Activated naive CD8-positive, alpha-beta T cell treated with anti-CD3 and anti-CD28 coated beads, Interleukin-2, amount 50 U/mL, for 24 hours (primary cell): ENCODE results near the gene WDR70.
A peak's percentile ranks its signal among the peaks of the same experiment; 100 is the strongest.
"Not testable (repeated sequence)": the region's sequence is repeated elsewhere in the genome, so short reads cannot be mapped to it uniquely, and the experiment has no call there.

ENCODE experiments used
- ATAC-seq: fragments of 150-1000 bp; cut with Tn5 transposase; one replicate; pipeline ENCODE4 v1.10.0; 2021
- DNase-seq: peaks from one replicate; pipeline ENCODE4 v3.0.0; 2021
- H3K27ac Mint-ChIP-seq: one replicate; pipeline ENCODE4 v1.8.0; 2021; ENCODE audit warnings: mild to moderate bottlenecking, mixed read lengths
- H3K27me3 Mint-ChIP-seq: one replicate; pipeline ENCODE4 v1.8.0; 2021; ENCODE audit warnings: mixed read lengths
- H3K36me3 Mint-ChIP-seq: one replicate; pipeline ENCODE4 v1.8.0; 2021; ENCODE audit warnings: low read depth, mixed read lengths
- H3K4me1 Mint-ChIP-seq: one replicate; pipeline ENCODE4 v1.8.0; 2021; ENCODE audit warnings: mixed read lengths
- H3K4me3 Mint-ChIP-seq: one replicate; pipeline ENCODE4 v1.8.0; 2021; ENCODE audit warnings: mild to moderate bottlenecking, moderate library complexity, mixed read lengths
- H3K9me3 Mint-ChIP-seq: one replicate; pipeline ENCODE4 v1.8.0; 2021; ENCODE audit warnings: mixed read lengths

Gene WDR70

GRCh38 chr5:37428044-37428443 is 48.9 kb downstream of the WDR70 start:
- no peak overlapping the region for H3K4me3 Mint-ChIP-seq
- ATAC-seq (no peak), DNase-seq (no peak)
- no peaks in the 10 kb centered on the region for H3K27me3 Mint-ChIP-seq
- H3K27ac Mint-ChIP-seq = no peak overlapping the region
- H3K9me3 Mint-ChIP-seq = no peaks in the 10 kb centered on the region
- no peaks in the 10 kb centered on the region for H3K4me1 Mint-ChIP-seq
- H3K36me3 Mint-ChIP-seq = peaks cover 10% of the 10 kb centered on the region

GRCh38 chr5:37435261-37435660 is 56.1 kb downstream of the WDR70 start:
- Mint-ChIP-seq H3K36me3 (peaks cover 12% of the 10 kb centered on the region), H3K27ac (no peak overlapping the region), H3K27me3 (no peaks in the 10 kb centered on the region), H3K9me3 (no peaks in the 10 kb centered on the region), H3K4me3 (no peak overlapping the region), H3K4me1 (peaks cover 8% of the 10 kb centered on the region)
- DNase-seq = no peak
- no peak for ATAC-seq

GRCh38 chr5:37436146-37436934 is 57.2 kb downstream of the WDR70 start:
- peaks cover 12% of the 10 kb centered on the region for H3K36me3 Mint-ChIP-seq
- no peak overlapping the region for H3K4me3 Mint-ChIP-seq
- DNase-seq (no peak), ATAC-seq (no peak)
- H3K27me3 Mint-ChIP-seq = no peaks in the 10 kb centered on the region
- peaks cover 8% of the 10 kb centered on the region for H3K4me1 Mint-ChIP-seq
- no peak overlapping the region for H3K27ac Mint-ChIP-seq
- no peaks in the 10 kb centered on the region for H3K9me3 Mint-ChIP-seq

- Mint-ChIP-seq H3K9me3 (no peaks in the 10 kb centered on the region), H3K4me3 (no peak overlapping the region), H3K36me3 (peaks cover 12% of the 10 kb centered on the region), H3K4me1 (peaks cover 8% of the 10 kb centered on the region), H3K27ac (no peak overlapping the region), H3K27me3 (no peaks in the 10 kb centered on the region)
- DNase-seq (no peak), ATAC-seq (no peak)
Measured at GRCh38 chr5:37437711-37438110, 58.6 kb downstream of the WDR70 start.

GRCh38 chr5:37445783-37446182 is 66.7 kb downstream of the WDR70 start:
- not testable (repeated sequence) for H3K4me3 Mint-ChIP-seq, DNase-seq, H3K27ac Mint-ChIP-seq, H3K9me3 Mint-ChIP-seq, ATAC-seq, H3K27me3 Mint-ChIP-seq, H3K4me1 Mint-ChIP-seq
- H3K36me3 Mint-ChIP-seq = peaks cover 45% of the 10 kb centered on the region

- peaks cover 3% of the 10 kb centered on the region for H3K4me1 Mint-ChIP-seq
- H3K27me3 Mint-ChIP-seq = no peaks in the 10 kb centered on the region
- peaks cover 12% of the 10 kb centered on the region for H3K9me3 Mint-ChIP-seq
- ATAC-seq (no peak), DNase-seq (no peak)
- no peak overlapping the region for H3K27ac Mint-ChIP-seq
- H3K36me3 Mint-ChIP-seq = peaks cover 68% of the 10 kb centered on the region
- H3K4me3 Mint-ChIP-seq = no peak overlapping the region
Measured at GRCh38 chr5:37448941-37449340, 69.8 kb downstream of the WDR70 start.

DNA sequence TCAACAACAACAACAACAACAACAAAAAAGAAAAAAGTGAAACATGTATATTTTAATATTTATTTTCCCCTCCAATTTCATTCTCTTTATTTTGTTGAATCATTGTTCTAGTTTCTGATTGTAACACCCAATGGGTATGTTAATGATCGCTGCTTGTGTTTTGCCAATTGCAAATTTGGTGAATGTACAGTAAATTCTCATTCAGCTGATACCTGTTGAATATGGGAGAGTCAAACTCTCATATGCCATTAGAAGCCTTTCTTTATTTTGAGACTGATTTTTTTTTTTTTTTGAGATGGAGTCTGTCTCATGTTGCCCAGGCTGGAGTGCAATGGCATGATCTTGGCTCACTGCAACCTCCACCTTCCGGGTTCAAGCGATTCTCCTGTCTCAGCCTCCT is 72.9 kb downstream of the WDR70 start:
- H3K4me3 Mint-ChIP-seq, ATAC-seq, H3K27ac Mint-ChIP-seq, DNase-seq, H3K27me3 Mint-ChIP-seq, H3K4me1 Mint-ChIP-seq: not testable (repeated sequence)
- H3K9me3 Mint-ChIP-seq = peaks cover 12% of the 10 kb centered on the region
- H3K36me3 Mint-ChIP-seq = peaks cover 50% of the 10 kb centered on the region

DNA sequence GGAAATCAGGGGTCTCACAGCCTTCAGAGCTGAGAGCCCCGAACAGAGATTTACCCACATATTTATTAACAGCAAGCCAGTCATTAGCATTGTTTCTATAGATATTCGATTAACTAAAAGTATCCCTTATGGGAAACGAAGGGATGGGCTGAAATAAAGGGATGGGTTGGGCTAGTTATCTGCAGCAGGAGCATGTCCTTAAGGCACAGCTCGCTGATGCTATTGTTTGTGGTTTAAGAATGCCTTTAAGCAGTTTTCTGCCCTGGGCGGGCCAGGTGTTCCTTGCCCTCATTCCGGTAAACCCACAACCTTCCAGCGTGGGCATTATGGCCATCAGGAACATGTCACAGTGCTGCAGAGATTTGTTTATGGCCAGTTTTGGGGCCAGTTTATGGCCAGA is 74.1 kb downstream of the WDR70 start:
- not testable (repeated sequence) for ATAC-seq, H3K27me3 Mint-ChIP-seq, DNase-seq, H3K27ac Mint-ChIP-seq, H3K4me1 Mint-ChIP-seq, H3K4me3 Mint-ChIP-seq
- Mint-ChIP-seq H3K36me3 (peaks cover 50% of the 10 kb centered on the region), H3K9me3 (peaks cover 12% of the 10 kb centered on the region)

GRCh38 chr5:37454402-37455055 is 75.4 kb downstream of the WDR70 start:
- H3K9me3 Mint-ChIP-seq = peaks cover 12% of the 10 kb centered on the region
- not testable (repeated sequence) for H3K27ac Mint-ChIP-seq, DNase-seq, H3K4me1 Mint-ChIP-seq, H3K4me3 Mint-ChIP-seq, H3K27me3 Mint-ChIP-seq
- peak; percentile 43 for ATAC-seq
- H3K36me3 Mint-ChIP-seq = peaks cover 43% of the 10 kb centered on the region

DNA sequence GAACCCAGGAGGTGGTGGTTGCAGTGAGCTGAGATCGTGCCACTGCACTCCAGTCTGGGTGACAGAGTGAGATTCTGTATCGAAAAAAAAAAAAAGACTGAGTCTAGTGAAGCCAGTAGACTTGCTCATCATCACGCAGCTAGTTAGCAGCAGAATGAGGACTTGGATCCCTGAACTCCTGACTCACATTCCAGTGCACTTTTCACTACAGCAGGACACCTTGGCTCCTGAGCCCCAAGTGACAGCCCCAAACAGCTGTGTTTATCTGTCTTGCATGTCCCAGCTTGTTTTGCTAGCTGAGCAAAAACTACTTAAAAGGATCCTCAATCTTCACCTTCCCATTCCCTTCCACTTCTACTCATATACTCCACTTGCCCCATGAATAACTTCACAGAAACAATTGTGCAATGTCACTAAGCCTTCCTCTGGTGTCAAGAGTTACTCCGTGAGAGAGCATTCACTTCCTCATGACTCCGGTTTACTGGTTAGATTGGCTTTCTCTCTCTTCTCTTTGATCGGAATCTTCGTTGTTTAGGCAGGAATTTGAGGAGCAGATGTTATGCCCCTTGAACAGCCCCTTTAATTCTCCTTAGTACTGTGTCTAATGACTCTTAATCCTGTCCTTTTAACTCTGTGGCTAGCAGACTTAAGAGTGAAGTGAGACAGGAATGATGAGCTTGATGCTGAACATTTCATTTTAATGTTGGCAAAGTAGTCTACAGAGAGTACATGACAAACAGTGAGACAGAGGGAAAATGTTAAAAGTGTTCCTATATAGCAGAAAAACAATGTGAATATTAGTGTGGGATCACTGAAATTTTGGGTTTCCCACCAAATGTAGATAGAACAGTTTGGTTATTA is 84.3 kb downstream of the WDR70 start:
- H3K4me3 Mint-ChIP-seq, H3K27ac Mint-ChIP-seq, ATAC-seq, H3K4me1 Mint-ChIP-seq, DNase-seq, H3K27me3 Mint-ChIP-seq, H3K9me3 Mint-ChIP-seq: not testable (repeated sequence)
- H3K36me3 Mint-ChIP-seq = peaks cover 16% of the 10 kb centered on the region

DNA sequence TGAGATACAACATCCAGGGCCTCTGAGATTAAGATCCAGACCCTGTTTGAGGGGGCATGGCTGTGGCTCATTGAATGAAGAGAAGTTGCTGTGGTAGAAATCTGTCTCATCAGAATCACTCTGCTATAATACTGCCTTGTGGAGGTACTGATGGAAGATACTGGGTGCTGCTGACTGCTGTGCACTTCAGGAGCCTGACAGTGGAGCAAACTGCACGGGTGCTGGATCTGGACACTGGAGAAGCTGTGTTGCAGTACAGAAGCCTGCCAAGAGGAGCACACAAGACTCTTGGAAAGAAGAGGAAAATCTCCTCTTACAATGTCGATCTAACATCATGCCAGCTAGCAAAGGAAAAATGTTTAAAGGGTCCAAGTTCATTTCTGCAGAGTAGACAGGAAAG is 85.5 kb downstream of the WDR70 start:
- DNase-seq, H3K27ac Mint-ChIP-seq, ATAC-seq, H3K4me3 Mint-ChIP-seq, H3K4me1 Mint-ChIP-seq, H3K27me3 Mint-ChIP-seq, H3K9me3 Mint-ChIP-seq: not testable (repeated sequence)
- H3K36me3 Mint-ChIP-seq = peaks cover 19% of the 10 kb centered on the region

- H3K4me1 Mint-ChIP-seq, ATAC-seq, H3K4me3 Mint-ChIP-seq, H3K9me3 Mint-ChIP-seq, H3K27me3 Mint-ChIP-seq, DNase-seq, H3K27ac Mint-ChIP-seq: not testable (repeated sequence)
- peaks cover 25% of the 10 kb centered on the region for H3K36me3 Mint-ChIP-seq
Measured at GRCh38 chr5:37469383-37469782, 90.3 kb downstream of the WDR70 start.

DNA sequence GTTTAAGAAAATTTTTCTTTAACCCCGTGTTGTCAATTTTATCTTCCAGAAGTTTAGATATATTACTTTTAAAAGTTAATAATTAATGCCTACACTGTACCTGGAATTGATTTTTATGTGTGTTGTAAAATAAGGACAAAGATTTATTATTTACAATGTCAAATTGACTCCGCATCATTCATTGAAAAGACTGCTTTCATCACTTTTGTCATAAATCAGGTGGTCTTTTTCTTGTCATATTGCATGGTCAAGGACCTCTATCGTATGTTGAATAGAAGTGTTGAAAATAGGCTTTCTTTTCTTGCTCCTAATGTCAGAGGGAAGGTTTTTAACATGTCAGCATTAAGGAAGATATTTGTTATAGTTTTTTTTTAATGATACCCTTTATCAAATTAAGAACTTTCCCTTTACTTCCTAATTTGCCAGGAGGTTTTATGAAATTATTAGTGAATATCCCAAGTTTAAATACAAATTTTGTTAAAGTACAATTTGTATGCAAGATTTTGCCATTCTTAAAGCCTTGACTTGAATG is 92.6 kb downstream of the WDR70 start:
- Mint-ChIP-seq H3K4me3 (no peak overlapping the region), H3K27me3 (no peaks in the 10 kb centered on the region), H3K27ac (no peak overlapping the region), H3K4me1 (no peaks in the 10 kb centered on the region), H3K36me3 (peaks cover 20% of the 10 kb centered on the region), H3K9me3 (peaks cover 5% of the 10 kb centered on the region)
- DNase-seq = no peak
- no peak for ATAC-seq

DNA sequence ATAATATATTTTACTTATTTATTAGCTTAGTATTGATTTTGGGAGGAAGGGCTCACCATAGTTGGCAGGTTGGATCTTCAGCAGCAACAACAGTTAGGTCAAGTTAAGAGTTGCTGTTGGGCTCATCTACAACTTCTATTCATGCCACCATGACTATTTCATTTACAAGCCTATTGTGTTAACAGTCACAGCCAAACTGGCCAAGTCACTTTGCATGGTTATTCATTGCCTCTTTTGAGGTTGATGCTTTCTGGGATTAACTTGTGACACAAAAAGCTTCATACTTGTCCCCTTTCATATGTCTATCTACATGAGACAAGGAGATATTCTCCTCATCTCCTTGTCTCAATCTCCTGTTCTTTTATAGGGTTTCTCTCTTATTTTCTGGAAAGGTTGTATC is 98.3 kb downstream of the WDR70 start:
- Mint-ChIP-seq H3K27me3 (no peaks in the 10 kb centered on the region), H3K9me3 (peaks cover 25% of the 10 kb centered on the region), H3K27ac (no peak overlapping the region), H3K36me3 (peaks cover 37% of the 10 kb centered on the region), H3K4me3 (no peak overlapping the region), H3K4me1 (no peaks in the 10 kb centered on the region)
- no peak for ATAC-seq
- DNase-seq = no peak
